Neural cell (in vitro differentiated cells): ENCODE data around the gene VSIG10L2. TPM values are rescaled to one million over a fixed set of nuclear protein-coding genes. Genes with fewer than 3 reads are reported as not detected.

Source experiments
- H2AFZ ChIP-seq: fragments of 200-600, 300-800 bp; sonication (generic), shearing (Covaris generic); 2 replicates; pipeline ENCODE4 v1.6.0; 2014; ENCODE audit warnings: low read depth, mild to moderate bottlenecking, antibody characterized with exemption, low read length, moderate library complexity
- H3F3A ChIP-seq: fragments of 200-600 bp; shearing (Covaris generic); 2 replicates; pipeline ENCODE4 v1.6.1; 2016; ENCODE audit warnings: mild to moderate bottlenecking, moderate library complexity, mixed read lengths, antibody characterized with exemption, low read length; ENCODE audit not compliant: insufficient read depth, poor library complexity, severe bottlenecking
- H3K27ac ChIP-seq: fragments of 200-600, 300-800 bp; sonication (generic), shearing (Covaris generic); 2 replicates; pipeline ENCODE4 v1.5.1; 2014; ENCODE audit warnings: mild to moderate bottlenecking, low read length, moderate library complexity
- H3K27me3 ChIP-seq: fragments of 300-800, 200-600 bp; sonication (generic), shearing (Covaris generic); 2 replicates; pipeline ENCODE4 v1.6.0; 2014; ENCODE audit warnings: mild to moderate bottlenecking, low read depth, low read length, moderate library complexity; ENCODE audit not compliant: insufficient read depth
- H3K36me3 ChIP-seq: fragments of 300-800, 200-600 bp; sonication (generic), shearing (Covaris generic); 2 replicates; pipeline ENCODE4 v1.5.1; 2014; ENCODE audit warnings: mild to moderate bottlenecking, antibody characterized with exemption, low read length, moderate library complexity; ENCODE audit not compliant: insufficient read depth
- H3K4me2 ChIP-seq: fragments of 300-800, 200-600 bp; sonication (generic), shearing (Covaris generic); 2 replicates; pipeline ENCODE4 v1.6.0; 2014; ENCODE audit warnings: mild to moderate bottlenecking, low read length
- H3K4me3 ChIP-seq: fragments of 300-800, 200-600 bp; sonication (generic), shearing (Covaris generic); 2 replicates; pipeline ENCODE4 v1.5.1; 2014; ENCODE audit warnings: mild to moderate bottlenecking, low read length, moderate library complexity
- H3K79me2 ChIP-seq: fragments of 200-600 bp; shearing (Covaris generic); replicated peaks from 2 replicates; pipeline ENCODE4 v1.6.0; 2014; ENCODE audit warnings: mild to moderate bottlenecking, low read length, moderate library complexity; ENCODE audit not compliant: insufficient read depth
- H3K9ac ChIP-seq: fragments of 300-800, 200-600 bp; sonication (generic), shearing (Covaris generic); 2 replicates; pipeline ENCODE4 v1.6.1; 2016; ENCODE audit warnings: mild to moderate bottlenecking, low read length, mixed read lengths
- H3K9me2 ChIP-seq: fragments of 200-600 bp; shearing (Covaris generic); 2 replicates; pipeline ENCODE4 v1.6.1; 2016; ENCODE audit warnings: mild to moderate bottlenecking, low read length, mixed read lengths; ENCODE audit not compliant: insufficient read depth
- H3K9me3 ChIP-seq: fragments of 200-600, 300-800 bp; sonication (generic), shearing (Covaris generic); 2 replicates; pipeline ENCODE4 v1.6.1; 2016; ENCODE audit warnings: mild to moderate bottlenecking, mixed run types, low read length, moderate library complexity, mixed read lengths
- H4K20me1 ChIP-seq: fragments of 200-600 bp; shearing (Covaris generic); 2 replicates; pipeline ENCODE4 v1.6.1; 2016; ENCODE audit warnings: mild to moderate bottlenecking, mixed run types; ENCODE audit not compliant: insufficient read depth
- EP300 ChIP-seq: fragments of 450-650 bp; conservative IDR thresholded peaks from 2 replicates; pipeline ENCODE4 v1.6.1; 2014; ENCODE audit warnings: antibody characterized with exemption, mild to moderate bottlenecking, moderate library complexity; ENCODE audit not compliant: poor library complexity, severe bottlenecking
- EZH2 ChIP-seq: fragments of 200-600, 300-800 bp; shearing (Covaris generic), sonication (generic); IDR thresholded peaks from 2 replicates; pipeline ENCODE4 v1.6.1; 2014; ENCODE audit warnings: antibody characterized with exemption, low read length, borderline replicate concordance, mild to moderate bottlenecking; ENCODE audit not compliant: insufficient read depth, poor library complexity, severe bottlenecking
- MXI1 ChIP-seq: fragments of 450-650 bp; conservative IDR thresholded peaks from 2 replicates; pipeline ENCODE4 v1.6.1; 2014; ENCODE audit warnings: antibody characterized with exemption, mild to moderate bottlenecking; ENCODE audit not compliant: poor library complexity, severe bottlenecking
- POLR2AphosphoS5 ChIP-seq: IDR thresholded peaks from 2 replicates; pipeline ENCODE4 v1.6.1; 2012
- RAD21 ChIP-seq: fragments of 450-650 bp; conservative IDR thresholded peaks from 2 replicates; pipeline ENCODE4 v1.6.1; 2014; ENCODE audit warnings: antibody characterized with exemption, mild to moderate bottlenecking, moderate library complexity
- SMC3 ChIP-seq: fragments of 450-650 bp; conservative IDR thresholded peaks from 2 replicates; pipeline ENCODE4 v1.6.1; 2014; ENCODE audit warnings: antibody characterized with exemption, mild to moderate bottlenecking, moderate library complexity; ENCODE audit not compliant: poor library complexity
- TAF1 ChIP-seq: IDR thresholded peaks from 2 replicates; pipeline ENCODE4 v1.6.1; 2012; ENCODE audit warnings: low read depth
- polyA plus RNA-seq: library from polyadenylated mRNA; depleted of rRNA; stranded (reverse); fragments of >200 nt; gene quantifications from 2 replicates; pipeline ENCODE4 v1.2.3, GENCODE V29; 2014
- TF ChIP-seq, protein P1 (sequence below): IDR thresholded peaks from 2 replicates; pipeline ENCODE4 v1.6.1; 2012; ENCODE audit warnings: borderline replicate concordance
- TF ChIP-seq, protein P2 (sequence below): fragments of 450-650 bp; IDR thresholded peaks from 2 replicates; pipeline ENCODE4 v1.5.1; 2014; ENCODE audit warnings: antibody characterized with exemption, mild to moderate bottlenecking, moderate library complexity; ENCODE audit not compliant: poor library complexity, severe bottlenecking

VSIG10L2 gene
- polyA plus RNA-seq, 1 donor from 2014 or later: not detected

DNA sequence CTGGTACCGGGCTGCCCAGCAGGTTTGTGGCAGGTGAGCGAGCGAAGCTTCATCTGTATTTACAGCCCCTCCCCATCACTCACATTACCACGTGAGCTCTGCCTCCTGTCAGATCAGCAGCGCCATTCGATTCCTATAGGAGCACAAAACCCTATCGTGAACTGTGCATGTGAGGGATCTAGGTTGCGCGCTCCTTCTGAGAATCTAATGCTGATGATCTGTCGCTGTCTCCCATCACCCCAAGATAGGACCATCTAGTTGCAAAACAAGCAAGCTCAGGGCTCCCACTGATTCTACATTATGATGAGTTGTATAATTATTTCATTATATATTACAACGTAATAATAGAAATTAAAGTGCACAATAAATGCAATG, 15.8 kb upstream of the VSIG10L2 start:
- no peak overlapping the region for H3K27ac ChIP-seq
- TF ChIP-seq, protein P1, sequence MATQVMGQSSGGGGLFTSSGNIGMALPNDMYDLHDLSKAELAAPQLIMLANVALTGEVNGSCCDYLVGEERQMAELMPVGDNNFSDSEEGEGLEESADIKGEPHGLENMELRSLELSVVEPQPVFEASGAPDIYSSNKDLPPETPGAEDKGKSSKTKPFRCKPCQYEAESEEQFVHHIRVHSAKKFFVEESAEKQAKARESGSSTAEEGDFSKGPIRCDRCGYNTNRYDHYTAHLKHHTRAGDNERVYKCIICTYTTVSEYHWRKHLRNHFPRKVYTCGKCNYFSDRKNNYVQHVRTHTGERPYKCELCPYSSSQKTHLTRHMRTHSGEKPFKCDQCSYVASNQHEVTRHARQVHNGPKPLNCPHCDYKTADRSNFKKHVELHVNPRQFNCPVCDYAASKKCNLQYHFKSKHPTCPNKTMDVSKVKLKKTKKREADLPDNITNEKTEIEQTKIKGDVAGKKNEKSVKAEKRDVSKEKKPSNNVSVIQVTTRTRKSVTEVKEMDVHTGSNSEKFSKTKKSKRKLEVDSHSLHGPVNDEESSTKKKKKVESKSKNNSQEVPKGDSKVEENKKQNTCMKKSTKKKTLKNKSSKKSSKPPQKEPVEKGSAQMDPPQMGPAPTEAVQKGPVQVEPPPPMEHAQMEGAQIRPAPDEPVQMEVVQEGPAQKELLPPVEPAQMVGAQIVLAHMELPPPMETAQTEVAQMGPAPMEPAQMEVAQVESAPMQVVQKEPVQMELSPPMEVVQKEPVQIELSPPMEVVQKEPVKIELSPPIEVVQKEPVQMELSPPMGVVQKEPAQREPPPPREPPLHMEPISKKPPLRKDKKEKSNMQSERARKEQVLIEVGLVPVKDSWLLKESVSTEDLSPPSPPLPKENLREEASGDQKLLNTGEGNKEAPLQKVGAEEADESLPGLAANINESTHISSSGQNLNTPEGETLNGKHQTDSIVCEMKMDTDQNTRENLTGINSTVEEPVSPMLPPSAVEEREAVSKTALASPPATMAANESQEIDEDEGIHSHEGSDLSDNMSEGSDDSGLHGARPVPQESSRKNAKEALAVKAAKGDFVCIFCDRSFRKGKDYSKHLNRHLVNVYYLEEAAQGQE: no peak
- TF ChIP-seq POLR2AphosphoS5: no peak
- TF ChIP-seq, protein P2, sequence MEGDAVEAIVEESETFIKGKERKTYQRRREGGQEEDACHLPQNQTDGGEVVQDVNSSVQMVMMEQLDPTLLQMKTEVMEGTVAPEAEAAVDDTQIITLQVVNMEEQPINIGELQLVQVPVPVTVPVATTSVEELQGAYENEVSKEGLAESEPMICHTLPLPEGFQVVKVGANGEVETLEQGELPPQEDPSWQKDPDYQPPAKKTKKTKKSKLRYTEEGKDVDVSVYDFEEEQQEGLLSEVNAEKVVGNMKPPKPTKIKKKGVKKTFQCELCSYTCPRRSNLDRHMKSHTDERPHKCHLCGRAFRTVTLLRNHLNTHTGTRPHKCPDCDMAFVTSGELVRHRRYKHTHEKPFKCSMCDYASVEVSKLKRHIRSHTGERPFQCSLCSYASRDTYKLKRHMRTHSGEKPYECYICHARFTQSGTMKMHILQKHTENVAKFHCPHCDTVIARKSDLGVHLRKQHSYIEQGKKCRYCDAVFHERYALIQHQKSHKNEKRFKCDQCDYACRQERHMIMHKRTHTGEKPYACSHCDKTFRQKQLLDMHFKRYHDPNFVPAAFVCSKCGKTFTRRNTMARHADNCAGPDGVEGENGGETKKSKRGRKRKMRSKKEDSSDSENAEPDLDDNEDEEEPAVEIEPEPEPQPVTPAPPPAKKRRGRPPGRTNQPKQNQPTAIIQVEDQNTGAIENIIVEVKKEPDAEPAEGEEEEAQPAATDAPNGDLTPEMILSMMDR: no peak
- no peak for TF ChIP-seq SMC3
- TF ChIP-seq EP300: no peak
- no peak for TF ChIP-seq EZH2
- no peak for TF ChIP-seq TAF1
- no peak for TF ChIP-seq RAD21
- TF ChIP-seq MXI1: no peak

DNA sequence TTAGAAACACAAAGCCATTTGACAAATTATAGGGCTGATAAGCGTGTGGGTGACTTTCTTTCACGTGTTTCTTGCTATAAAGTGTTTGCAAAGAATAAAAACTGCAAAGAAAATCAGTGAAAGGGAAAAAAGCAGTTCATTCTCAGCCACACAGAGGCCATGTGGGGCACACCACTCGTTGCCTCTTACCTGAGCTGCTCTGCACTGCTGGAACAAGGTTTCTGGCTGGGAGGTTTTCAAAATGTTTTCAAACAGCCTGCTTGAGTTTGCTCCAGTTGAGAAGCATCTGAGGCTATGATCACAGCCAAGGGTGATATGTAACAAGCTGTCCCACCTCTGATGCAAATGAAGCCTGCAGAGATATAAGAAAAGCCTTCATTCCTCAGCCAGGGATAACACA, 14.7 kb upstream of the VSIG10L2 start:
- Histone ChIP-seq H3K9me3 (no peaks in the 10 kb centered on the region), H3K4me3 (no peak overlapping the region), H3F3A (no peaks in the 10 kb centered on the region), H3K79me2 (no peaks in the 10 kb centered on the region), H2AFZ (no peak overlapping the region), H3K27me3 (no peaks in the 10 kb centered on the region), H3K36me3 (no peaks in the 10 kb centered on the region), H3K9ac (no peak overlapping the region), H3K9me2 (no peaks in the 10 kb centered on the region), H4K20me1 (no peaks in the 10 kb centered on the region), H3K27ac (no peak overlapping the region), H3K4me2 (no peak overlapping the region)
- TF ChIP-seq EP300 (no peak), SMC3 (no peak), RAD21 (no peak)
- TF ChIP-seq, protein P2: no peak

More for the DNA sequence above, 15.8 kb upstream of the VSIG10L2 start:
- Histone ChIP-seq H3K36me3 (no peaks in the 10 kb centered on the region), H4K20me1 (no peaks in the 10 kb centered on the region), H3K9me3 (no peaks in the 10 kb centered on the region), H3K9ac (no peak overlapping the region), H3K9me2 (no peaks in the 10 kb centered on the region), H3F3A (no peaks in the 10 kb centered on the region), H2AFZ (no peak overlapping the region), H3K4me2 (no peak overlapping the region), H3K4me3 (no peak overlapping the region), H3K27me3 (no peaks in the 10 kb centered on the region), H3K79me2 (no peaks in the 10 kb centered on the region)
